Astrocyte of the hippocampus (primary cell): Measurements from ENCODE around the gene CAMK2B.
"Not testable (repeated sequence)": the region's sequence is repeated elsewhere in the genome, so short reads cannot be mapped to it uniquely, and the experiment has no call there.

ENCODE experiments used
- DNase-seq: peaks from one replicate; pipeline ENCODE4 v3.0.0; 2011; ENCODE audit warnings: low read depth, low spot score

The CAMK2B gene

GRCh38 chr7:44193011-44193802 is 132.2 kb downstream of the CAMK2B start:
- no peak for DNase-seq

- DNase-seq = no peak
These were observed 134.2 kb downstream of the CAMK2B start for GRCh38 chr7:44191171-44191570.

DNA sequence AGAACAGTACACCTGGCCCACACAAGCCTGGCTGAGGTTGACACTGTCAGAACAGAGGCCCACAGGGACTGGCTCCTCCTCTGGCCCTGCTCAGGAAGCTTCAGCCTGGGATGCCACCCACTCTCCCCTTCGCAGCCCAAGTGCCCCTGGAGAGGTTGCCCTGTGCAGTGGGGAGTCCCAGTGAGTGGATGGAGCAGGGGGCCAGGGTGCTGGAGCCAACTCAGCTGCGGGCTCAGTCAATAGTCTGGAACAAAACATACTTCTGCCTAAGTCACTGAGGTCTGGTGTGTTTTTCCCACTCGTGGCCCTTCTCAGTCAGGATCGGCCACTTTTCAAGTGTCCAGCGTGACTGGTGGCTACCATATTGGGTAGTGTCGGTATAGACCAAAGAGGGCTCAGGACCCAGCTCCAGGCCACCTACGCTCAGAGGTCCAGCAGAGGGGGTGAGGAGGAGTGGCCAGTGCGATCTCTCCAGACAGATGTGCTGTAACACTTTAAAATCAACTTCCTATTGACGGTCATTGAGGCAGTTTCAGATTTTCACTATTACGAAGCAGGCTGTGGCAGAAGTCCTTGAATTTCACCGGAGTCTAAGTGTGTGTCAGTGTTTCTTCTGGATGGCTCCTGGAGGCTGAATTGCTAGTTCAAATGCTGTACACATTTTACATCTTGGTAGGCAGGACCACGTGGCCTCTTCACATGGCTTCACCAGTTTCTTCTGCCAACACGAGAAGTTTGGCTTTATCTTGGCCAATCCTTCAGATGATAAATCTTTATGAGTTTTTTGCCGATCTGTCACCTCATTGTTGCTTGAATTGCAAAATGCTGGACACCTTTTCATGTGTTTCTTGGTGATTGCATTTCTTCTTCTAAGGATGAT is 135.2 kb downstream of the CAMK2B start:
- no peak for DNase-seq

GRCh38 chr7:44189286-44189992 is 136.0 kb downstream of the CAMK2B start, which contains the start of gene GCK:
TSS of gene GCK (minus strand) at chr7:44189439. CDS start at chr7:44188953, 486 bp downstream.
- DNase-seq = no peak

DNA sequence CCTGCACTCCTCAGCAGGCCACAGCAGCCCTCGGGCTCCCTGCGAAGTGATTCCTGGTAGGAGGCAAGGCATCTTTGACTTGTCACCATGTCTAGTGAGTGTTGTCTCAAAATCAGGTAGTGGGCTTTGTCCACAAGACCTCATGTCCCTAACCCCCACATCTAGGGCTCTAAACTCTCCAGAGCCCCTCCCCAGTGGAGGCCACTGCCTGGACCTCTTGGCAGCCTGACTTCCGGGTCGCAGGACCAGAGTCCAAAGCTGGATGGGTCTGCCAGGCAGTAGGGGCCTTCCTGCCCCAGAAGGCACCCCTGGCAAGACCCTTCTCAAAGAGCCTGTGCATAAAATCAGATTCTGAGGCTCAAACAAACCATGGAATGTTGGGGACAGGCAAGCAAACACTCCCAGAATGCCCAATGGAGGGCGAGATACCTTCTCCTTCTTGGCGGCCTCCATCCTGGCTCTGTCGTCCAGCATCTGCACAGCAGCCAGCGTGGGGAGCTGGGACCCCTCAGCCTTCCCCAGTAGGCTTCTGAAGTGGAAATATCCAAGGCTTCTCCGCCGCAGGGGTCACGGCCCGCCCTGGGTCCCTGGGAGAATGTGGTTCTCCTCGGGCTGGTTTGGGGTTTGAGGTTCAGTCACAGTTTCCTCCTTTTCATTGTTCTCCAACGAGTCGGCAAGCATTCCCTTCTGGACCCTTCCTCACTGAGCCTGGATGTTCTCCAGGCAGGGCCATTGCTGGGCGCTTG is 136.7 kb downstream of the CAMK2B start:
- DNase-seq = no peak

- no peak for DNase-seq
These were observed 137.6 kb downstream of the CAMK2B start for GRCh38 chr7:44187636-44188416.

- no peak for DNase-seq
These were observed 138.7 kb downstream of the CAMK2B start for GRCh38 chr7:44186736-44187135.

GRCh38 chr7:44185729-44186128 is 139.7 kb downstream of the CAMK2B start:
- DNase-seq = no peak

- peak; percentile 24 for DNase-seq
These were observed 140.4 kb downstream of the CAMK2B start for GRCh38 chr7:44184873-44185446.

DNA sequence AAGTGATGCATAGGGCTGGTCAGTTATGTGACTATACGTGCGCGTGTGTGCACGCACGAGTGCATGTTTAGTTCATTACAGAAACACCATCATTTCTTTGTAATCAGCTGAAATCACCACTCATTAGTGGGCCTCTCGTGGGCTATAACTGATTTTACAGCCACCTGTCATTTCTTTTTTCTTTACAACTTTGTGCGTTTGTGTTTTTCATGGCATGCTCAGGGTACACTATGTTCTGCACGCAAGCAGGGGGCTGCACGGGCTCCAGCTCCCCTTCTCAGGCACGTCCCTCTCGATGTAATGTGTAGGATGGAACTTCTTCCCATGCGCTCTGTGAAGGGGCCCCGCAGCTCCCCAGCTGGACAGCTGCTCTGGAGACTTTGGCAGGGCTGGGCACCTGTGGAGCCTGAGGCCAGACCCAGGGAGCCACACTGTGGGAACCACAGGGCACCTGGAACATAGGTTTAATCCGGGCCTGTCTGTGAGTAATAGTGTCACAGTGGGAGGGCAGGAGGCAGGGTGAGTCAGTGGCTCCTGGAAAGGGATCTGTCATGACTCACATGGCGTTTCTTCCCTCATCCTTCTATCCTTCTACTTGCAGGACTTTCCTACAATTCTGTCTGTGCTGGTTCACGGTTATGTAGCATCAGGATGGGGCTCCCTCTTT is 141.1 kb downstream of the CAMK2B start:
- peak; percentile 89 for DNase-seq

GRCh38 chr7:44183386-44183785 is 142.0 kb downstream of the CAMK2B start:
- peak; percentile 26 for DNase-seq

- no peak for DNase-seq
These were observed 142.6 kb downstream of the CAMK2B start for GRCh38 chr7:44182827-44183226.

GRCh38 chr7:44180631-44181030 is 144.8 kb downstream of the CAMK2B start:
- no peak for DNase-seq

DNA sequence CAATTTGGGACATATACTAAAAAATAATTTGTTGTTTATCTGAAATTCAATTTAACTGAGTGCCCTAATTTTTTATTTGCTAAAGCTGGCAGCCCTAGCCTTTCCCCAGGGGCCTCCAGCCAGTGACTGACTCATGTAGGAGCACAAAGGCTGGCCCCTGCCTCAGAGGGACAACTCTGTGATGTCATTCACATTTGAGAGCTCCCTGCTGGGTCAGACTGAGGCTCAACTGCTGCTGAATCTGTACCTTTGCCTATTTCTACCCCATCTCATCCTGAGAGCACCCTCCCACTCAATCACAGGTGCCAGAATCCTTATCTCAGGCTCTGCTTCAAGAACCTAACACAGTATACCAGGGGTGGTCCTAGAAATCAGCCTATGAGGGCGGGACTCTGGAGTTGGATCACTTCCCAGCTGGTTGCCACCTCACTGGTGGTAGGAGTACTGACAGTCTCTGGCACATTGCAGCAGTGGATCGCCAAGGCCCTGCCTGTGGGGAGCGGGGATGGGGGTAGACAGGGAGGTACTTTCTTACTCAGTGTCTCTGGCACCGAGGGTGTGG is 147.7 kb downstream of the CAMK2B start:
- DNase-seq = peak; percentile 81

- DNase-seq = no peak
These were observed 148.9 kb downstream of the CAMK2B start for GRCh38 chr7:44176486-44176885.

GRCh38 chr7:44175730-44176129 is 149.7 kb downstream of the CAMK2B start:
- DNase-seq = no peak

- not testable (repeated sequence) for DNase-seq
These were observed 150.8 kb downstream of the CAMK2B start for GRCh38 chr7:44174694-44174948.

DNA sequence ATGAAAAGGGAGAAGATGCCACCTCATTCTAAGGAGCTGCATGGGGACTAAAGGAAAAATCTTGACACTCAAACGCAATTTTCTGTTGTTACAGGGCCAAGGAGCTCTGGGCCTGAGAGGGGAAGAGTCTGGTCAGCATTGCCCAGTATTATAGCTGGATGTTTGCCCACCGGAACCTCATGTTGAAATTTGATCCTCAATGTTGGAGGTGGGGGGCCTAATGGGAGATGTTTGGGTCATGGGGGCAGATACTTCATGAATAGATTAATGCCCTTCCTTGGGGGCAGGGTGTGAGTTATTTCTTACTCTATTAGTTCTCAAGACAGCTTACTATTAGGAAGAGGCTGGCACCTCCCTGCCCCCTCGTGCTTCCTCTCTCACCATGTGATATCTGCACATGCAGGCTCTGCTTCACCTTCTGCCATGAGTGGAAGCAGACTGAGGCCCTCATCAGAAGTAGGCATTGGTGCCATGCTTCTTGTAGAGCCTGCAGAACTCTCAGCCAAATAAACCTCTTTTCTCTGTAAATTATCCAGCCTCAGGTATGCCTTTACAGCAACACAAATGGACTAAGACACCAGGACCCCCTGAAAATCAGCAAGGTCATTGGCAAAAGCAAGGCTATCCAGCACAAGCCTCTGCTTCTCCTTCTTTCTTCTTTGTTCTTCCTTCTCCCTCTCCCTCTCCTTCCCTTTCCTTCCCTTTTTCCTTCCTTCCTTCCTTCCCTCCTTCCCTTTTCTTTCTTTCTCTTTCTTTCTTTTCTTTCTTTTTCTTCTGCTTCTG is 151.3 kb downstream of the CAMK2B start:
- DNase-seq = no peak
